HG02973 (cell line): ENCODE data around the gene TXNDC2.

Experiments
- ATAC-seq: cut with Tn5 transposase; IDR thresholded peaks from one replicate; pipeline ENCODE4 v1.9.1; 2021; ENCODE audit warnings: moderate library complexity; ENCODE audit not compliant: unreplicated experiment

TXNDC2 gene

DNA sequence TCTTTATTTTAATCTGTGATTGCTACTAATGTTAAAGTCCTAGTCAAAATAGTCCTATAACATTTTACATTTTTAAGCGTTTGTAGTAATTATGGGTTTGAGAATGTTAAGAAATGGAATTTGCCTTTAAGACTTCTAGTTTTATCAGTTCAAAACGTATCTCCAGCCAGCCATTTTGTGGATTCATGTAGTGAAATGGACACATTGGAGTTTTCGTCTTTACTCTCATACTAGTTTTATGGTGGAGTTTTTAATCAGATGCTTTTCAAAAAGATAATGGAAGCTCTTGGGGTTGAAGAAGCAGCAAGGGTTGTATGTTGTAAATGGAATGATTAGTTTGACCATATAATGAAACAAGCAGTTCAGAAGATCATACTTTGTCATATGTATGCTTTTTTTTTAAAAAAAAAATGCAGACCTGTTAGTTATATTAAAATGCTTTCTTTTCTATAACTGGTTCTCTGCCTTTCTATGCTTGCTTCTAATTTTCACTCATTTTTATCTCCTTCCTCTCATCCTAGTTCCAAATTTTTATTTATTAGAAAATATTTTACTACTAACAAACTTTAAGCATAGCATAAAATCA lies 44.6 kb downstream of the TXNDC2 start:
- ATAC-seq: no peak

DNA sequence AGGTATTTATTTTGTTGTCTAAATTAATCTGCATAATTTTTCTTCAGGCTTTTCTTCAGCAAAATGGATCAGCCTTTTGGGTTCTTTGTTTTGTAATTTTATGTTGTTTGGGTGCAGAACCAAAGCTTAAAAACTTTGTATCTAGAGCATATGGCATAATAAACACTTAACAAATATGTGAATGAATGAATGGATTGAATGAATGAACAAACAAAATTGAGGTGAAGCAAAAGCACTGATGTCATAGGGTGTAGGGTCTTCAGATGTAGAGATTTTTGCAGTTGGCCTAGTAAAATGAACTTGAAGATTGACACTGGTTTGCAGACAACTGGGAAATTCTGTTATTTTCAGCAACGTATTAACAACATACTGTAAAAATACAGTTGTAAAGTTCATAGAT lies 45.4 kb downstream of the TXNDC2 start:
- ATAC-seq: no peak

DNA sequence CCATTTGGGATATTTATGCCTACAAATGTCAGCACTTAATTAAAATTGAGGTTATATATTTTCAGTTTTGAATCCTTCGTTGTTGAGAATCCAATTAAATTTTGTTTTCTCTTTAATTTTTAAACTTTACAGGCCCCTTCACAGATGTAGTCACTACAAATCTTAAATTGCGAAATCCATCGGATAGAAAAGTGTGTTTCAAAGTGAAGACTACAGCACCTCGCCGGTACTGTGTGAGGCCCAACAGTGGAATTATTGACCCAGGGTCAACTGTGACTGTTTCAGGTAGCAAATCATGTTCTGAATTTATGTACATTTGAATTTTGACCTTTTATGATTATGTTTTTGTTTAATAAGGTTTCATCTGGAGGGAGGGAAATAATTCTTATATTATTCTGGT lies 45.9 kb downstream of the TXNDC2 start:
- ATAC-seq: no peak

DNA sequence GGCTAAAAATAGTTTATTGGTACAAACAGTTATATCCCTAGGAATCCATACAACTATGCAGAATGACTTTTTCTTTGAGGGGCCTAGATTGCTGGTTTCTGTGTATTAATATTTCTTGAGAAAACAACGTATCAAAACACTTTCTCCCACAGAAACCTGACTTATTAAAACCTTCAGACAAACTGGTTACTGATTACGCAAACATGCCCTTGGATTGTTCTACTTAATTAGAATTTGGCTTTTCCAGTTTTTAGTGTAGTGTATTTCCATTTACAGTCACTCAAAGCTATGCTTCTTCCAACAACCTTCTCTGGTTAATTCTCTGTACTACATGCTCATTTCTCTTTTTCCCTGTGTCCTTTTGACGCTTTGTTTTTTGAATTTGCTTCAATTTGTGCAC lies 48.1 kb downstream of the TXNDC2 start:
- ATAC-seq: no peak

DNA sequence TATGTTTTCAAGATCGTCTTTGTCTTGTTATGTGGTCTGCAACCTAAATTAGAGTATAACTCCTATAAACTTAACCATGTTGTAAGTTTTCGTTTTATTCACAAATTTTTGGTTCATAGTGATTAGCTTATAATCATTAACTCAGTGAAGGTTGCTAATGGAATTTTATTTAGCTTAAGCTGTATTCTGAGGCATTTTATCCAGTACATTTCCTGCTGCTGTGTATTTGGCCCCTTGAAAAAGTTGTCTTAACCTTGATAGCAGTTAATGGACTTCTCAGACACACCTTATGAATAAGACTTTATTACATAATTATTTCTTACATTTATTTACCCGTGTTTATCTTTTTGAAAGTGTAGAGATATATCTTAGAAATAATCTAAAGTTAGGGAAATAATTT lies 48.5 kb downstream of the TXNDC2 start:
- no peak for ATAC-seq
